ENCODE data around the gene PIK3R6.

DNA sequence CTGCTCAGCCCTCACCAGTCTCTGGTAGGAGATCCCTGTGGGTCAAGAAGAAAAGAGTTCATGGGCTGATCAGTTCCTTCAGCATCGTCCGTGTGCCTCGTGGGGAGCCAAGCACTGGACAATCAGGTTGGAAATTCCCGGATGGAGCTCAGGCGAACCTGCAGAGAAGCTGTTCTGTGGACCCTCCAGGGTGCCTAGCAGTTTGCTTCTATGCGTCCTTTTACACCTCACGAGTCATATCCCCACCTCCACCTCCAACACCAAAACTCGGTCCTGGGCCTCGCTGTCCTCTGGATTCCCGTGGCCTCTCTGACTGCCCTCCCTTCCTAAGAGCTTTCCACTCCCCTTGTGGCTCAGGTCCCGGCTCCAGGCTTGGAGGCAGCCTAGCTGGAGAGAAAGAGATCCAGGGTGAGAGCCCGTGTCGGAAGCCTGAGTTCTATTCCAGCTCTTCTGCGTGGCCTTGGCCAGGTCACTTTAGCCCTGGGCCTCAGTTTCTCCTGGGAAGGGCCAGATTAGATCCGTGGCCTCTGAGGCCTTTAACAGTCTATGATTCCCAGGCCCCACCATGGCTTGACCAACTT lies 26.2 kb upstream of the PIK3R6 start:
- TF ChIP-seq, protein P1, sequence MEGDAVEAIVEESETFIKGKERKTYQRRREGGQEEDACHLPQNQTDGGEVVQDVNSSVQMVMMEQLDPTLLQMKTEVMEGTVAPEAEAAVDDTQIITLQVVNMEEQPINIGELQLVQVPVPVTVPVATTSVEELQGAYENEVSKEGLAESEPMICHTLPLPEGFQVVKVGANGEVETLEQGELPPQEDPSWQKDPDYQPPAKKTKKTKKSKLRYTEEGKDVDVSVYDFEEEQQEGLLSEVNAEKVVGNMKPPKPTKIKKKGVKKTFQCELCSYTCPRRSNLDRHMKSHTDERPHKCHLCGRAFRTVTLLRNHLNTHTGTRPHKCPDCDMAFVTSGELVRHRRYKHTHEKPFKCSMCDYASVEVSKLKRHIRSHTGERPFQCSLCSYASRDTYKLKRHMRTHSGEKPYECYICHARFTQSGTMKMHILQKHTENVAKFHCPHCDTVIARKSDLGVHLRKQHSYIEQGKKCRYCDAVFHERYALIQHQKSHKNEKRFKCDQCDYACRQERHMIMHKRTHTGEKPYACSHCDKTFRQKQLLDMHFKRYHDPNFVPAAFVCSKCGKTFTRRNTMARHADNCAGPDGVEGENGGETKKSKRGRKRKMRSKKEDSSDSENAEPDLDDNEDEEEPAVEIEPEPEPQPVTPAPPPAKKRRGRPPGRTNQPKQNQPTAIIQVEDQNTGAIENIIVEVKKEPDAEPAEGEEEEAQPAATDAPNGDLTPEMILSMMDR (IDR thresholded peaks at IDR 0.05) = no peak
- TF ChIP-seq POLR2A (IDR thresholded peaks at IDR 0.05) = no peak

Measured in testis (tissue), 2 donors.